HG03097 (cell line): ENCODE measurements around the gene STK17B.

Experiments
- ATAC-seq: cut with Tn5 transposase; IDR thresholded peaks from one replicate; pipeline ENCODE4 v1.9.1; 2021; ENCODE audit not compliant: unreplicated experiment, low FRiP score

Gene STK17B

GRCh38 chr2:196186266-196186980 is 15.0 kb upstream of the STK17B start:
- ATAC-seq, result no peak

- no peak for ATAC-seq
Observed at GRCh38 chr2:196184921-196185320, 13.5 kb upstream of the STK17B start.

- no peak for ATAC-seq
Observed at GRCh38 chr2:196183528-196184231, 12.3 kb upstream of the STK17B start.

DNA sequence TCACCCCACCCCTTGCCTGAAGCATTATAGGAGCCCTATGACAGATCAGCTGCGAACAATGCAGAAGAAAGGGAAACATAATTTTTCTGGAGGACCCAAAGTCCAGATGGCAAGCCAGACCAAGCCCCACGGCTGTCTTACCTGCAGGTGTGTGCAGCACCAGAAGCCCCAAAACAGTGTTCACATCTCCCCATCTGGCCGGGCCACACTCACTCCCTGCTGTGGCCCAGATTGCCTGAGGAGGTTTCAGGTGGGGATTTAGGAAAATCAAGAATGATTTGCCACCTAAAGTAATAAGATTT is 11.7 kb upstream of the STK17B start:
- no peak for ATAC-seq

GRCh38 chr2:196182439-196183171 is 11.2 kb upstream of the STK17B start:
- peak; percentile 95 for ATAC-seq

DNA sequence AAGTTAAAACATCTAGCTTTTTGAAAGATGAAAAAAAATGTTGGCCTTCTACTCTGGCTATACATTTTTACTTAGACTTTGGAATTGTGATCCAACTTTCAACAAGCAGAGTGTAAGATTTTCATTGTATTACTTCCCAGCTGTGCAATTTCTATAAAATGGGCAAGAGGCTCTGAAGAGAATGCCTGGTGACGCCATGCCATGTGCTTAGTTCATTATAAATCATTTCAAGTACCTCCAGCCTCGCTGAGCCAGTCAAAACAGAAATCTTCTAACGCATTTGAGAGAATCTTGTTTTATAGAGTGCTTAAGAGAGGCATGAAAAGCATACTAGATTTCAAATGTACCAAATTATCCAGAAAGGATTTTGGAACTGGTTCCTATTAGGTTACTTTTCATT is 10.1 kb upstream of the STK17B start:
- ATAC-seq, result no peak

DNA sequence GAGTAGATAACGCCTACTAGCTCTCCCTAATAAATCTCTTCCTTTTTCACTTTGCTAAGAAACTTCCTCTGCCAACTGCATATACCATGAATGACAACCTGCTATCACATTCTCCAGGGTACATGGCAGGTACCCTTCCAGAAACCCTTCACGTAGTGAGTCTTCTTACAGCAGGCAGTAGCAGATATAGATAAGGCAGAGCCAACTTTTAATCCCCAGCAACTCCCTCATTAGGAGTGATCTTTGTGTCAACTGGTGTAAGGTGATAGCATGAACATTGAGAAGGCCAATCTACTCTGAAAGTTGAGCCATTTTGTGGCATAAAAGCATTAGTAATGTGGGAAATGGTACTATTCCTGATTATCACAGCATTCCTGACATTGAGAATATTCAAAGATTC is 5.7 kb upstream of the STK17B start:
- no peak for ATAC-seq

DNA sequence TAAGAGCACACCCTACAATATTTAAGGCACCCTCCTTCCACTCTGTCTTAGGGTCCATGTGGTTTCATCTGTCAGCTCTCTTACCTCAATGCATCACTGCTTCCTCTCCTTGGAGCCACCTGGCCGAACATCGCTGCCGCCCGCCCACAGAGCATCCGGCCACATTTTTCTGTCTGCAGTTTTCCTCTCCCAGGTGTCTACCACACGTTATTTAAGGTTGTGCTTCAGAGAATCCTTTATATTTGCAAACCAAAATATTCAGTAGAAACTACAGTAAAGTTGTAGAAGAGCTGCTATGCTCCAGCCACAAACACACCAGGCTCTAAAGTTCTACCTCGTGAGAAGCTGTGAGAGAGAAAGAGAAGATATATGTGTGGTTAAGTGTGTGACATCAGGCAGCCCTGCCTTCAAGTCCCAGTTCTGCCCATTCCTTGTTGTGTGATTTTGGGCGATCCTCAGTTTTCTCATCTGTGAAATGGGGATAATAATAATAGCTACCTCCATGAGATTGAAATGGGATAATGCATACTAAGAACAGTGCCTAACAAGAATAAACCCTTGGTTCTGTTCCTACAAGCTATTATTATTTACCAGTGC is 4.9 kb upstream of the STK17B start:
- peak; percentile 68 for ATAC-seq

DNA sequence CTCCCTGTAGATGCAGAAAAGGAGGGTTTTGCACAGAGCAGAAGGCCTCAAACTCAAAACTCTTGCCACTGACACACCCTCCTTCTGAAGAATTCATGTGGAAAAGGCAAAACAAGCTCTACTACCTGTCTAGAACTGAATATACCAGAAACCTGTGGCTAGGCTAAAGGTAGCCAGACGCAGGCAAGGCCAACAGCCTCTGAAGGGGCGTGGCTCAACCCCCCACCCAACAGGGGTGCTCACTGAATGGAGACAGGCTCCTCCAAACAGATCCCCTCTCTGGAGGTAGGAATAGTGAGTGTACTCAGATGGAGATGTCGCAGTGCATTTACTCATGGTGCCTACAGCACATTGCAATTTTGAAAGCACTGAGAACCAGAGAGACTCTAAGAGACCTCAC is 3.0 kb upstream of the STK17B start:
- no peak for ATAC-seq

- ATAC-seq, result no peak
Observed at GRCh38 chr2:196173505-196173904, 2.1 kb upstream of the STK17B start.

- no peak for ATAC-seq
Observed at GRCh38 chr2:196172951-196173350, 1.6 kb upstream of the STK17B start.

- no peak for ATAC-seq
Observed at GRCh38 chr2:196171946-196172345, 568 bp upstream of the STK17B start.

DNA sequence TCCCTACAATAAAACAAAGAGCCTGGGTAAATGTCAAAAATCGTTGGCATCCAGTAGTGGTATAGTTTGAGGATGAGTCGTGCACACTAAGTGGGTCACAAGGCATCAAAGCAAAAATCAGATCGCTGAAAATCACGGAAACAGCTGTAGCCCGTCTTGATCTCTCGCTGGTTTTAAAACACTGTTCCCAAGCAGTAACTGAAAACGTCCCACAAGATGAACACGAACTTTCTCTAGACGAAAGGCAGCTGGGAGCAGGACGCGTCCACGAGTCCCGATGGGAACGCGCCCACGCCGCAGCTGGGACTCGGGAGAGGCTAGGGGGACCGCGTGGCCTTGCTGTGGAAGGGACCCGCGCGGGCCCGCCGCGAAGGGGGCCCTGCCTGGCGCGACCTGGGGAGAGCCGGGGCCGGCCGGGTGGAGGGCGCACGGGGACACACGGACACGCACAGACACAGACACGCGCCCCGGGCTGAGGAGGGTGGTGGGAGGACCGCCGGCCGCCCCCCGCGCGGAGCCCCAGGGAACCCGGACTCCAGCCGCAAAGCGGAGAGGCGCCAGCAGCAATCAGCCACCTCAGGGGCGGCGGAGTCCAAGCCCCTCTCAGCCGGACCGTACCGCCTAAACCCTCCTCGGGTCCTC is 651 bp downstream of the STK17B start:
- ATAC-seq, result no peak

DNA sequence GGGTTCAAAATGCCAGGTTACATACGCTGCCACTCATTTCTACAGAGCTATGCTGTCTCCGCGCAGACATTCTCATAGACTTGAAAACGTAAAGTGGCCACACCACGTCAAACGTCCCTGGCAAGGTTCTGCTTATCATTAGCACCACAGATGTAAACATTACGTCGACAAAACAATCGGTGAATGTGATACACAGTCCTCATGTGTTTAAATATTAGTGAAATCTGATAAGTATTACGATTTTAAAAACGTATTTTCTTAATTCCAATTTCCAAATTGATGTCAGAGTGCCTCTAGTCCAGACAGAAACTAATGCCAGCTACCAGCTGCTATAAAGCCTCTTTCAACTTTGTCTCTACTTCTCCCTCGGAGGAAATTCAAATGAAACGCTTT is 1.2 kb downstream of the STK17B start:
- ATAC-seq, result no peak

GRCh38 chr2:196169516-196169915 is 1.9 kb downstream of the STK17B start:
- ATAC-seq, result no peak

DNA sequence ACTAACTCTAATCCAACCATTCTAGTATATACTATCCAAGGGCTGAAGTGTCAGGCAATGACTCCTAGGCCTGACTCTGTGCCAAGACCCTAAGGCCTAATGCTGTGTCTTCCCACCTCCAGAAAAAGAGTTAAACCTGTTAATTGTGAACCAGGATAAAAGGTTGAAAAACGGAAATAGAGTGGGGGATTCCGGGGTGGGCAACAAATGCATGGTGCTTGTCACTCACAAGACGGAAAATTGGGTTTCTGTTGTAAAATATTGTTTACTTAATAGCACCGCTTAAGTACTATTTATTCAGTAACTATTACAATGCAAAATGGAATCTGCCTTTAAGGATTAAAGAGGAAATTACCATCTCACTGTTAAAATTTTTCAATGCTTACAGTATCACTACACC is 3.2 kb downstream of the STK17B start:
- ATAC-seq, result no peak

GRCh38 chr2:196167666-196168065 is 3.7 kb downstream of the STK17B start:
- ATAC-seq, result no peak

DNA sequence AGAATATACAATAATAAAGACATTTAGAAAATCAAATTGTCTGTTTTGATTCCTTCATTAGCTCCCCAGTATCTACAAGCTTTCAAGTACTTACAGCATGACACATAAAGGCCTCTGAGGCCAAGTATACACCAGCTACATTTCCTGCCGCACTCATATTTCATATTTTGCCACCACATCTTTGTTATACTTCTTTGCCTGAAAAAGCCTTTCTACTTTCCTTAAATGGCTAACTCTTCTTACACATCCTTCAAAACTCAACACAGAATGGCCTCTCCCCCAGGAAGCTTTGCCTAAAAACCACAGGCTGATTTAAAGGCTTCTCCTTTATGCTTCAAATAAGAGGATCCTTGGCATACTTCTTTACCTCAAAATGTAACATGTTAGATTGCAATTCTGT is 4.5 kb downstream of the STK17B start:
- ATAC-seq, result no peak

- no peak for ATAC-seq
Observed at GRCh38 chr2:196165016-196165415, 6.4 kb downstream of the STK17B start.

GRCh38 chr2:196163285-196163684 is 8.1 kb downstream of the STK17B start:
- ATAC-seq, result no peak

DNA sequence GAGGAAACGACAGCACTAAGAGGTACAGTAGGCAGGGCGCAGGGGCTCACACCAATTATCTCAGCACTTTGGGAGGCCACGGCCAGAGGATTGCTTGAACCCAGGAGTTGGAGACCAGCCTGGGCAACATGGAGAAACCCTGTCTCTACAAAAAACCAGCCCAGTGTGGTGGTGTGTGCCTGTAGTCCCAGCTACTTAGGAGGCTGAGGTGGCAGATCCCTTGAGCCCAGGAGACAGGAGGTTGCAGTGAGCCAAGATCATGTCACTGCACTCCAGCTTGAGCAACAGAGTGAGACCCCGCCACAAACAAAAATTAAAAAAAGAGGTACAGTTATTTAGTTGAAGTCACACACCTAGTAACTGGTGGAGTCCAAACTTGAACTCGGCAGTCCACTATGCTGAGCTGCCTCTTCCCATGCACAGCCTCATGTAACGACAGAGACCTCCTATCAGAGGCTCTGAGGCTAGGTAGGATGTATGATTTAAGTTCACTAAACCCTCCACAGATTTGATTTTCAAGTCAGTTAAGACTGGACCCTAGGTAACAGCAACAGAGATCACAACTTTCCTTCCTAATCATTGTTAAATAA is 8.7 kb downstream of the STK17B start:
- no peak for ATAC-seq
